Heart left ventricle (tissue), 16 donors: ENCODE data around the gene CLCA2. TPM values are rescaled to one million over a fixed set of nuclear protein-coding genes. Genes with fewer than 3 reads are reported as not detected.
A peak's percentile ranks its signal among the peaks of the same experiment; 100 is the strongest.

Experiments used
- ATAC-seq, 4 donors: fragments of 200-7000 bp; cut with Tn5 transposase; one replicate each; pipeline ENCODE4 v1.9.1; 2020 to 2022; ENCODE audit warnings: moderate library complexity in 4 of 4, mild to moderate bottlenecking in 3 of 4, moderate number of reproducible peaks in 1 of 4
- DNase-seq, 5 donors: peaks; one replicate each; pipeline ENCODE4 v3.0.0-alpha.2; 2020
- H3K27ac ChIP-seq, 12 donors: fragments of 200-600 bp; sonication (generic) in 4 of 12; one replicate each; pipeline versions ENCODE4 v1.5.0 to v1.8.0; 2016 to 2022; ENCODE audit warnings: mild to moderate bottlenecking in 2 of 12
- H3K27me3 ChIP-seq, 9 donors: fragments of 200-600 bp; sonication (generic) in 2 of 9; one replicate each; pipeline versions ENCODE4 v1.5.1 to v1.8.0; 2016 to 2022; ENCODE audit warnings: mild to moderate bottlenecking in 3 of 9
- H3K36me3 ChIP-seq, 9 donors: fragments of 200-600 bp; sonication (generic) in 2 of 9; one replicate each; pipeline versions ENCODE4 v1.5.0 to v1.8.0; 2018 to 2022; ENCODE audit warnings: mild to moderate bottlenecking in 2 of 9
- H3K4me1 ChIP-seq, 12 donors: fragments of 200-600 bp; sonication (generic) in 4 of 12; one replicate each; pipeline versions ENCODE4 v1.5.0 to v1.8.0; 2016 to 2022; ENCODE audit warnings: mild to moderate bottlenecking in 3 of 12
- H3K4me3 ChIP-seq, 12 donors: fragments of 200-600 bp; sonication (generic) in 4 of 12; one replicate each; pipeline versions ENCODE4 v1.5.0 to v1.8.0; 2017 to 2022; ENCODE audit warnings: mild to moderate bottlenecking in 9 of 12, moderate library complexity in 4 of 12
- H3K9me3 ChIP-seq, 12 donors: fragments of 200-600 bp; sonication (generic) in 4 of 12; one replicate each; pipeline versions ENCODE4 v1.5.0 to v1.8.0; 2016 to 2022; ENCODE audit warnings: mild to moderate bottlenecking in 1 of 12
- POLR2A ChIP-seq, 2 donors: fragments of 450-650 bp; IDR thresholded peaks; one replicate each; pipeline ENCODE4 v1.6.1; 2017; ENCODE audit warnings: antibody characterized with exemption in 2 of 2, mild to moderate bottlenecking in 2 of 2, moderate library complexity in 2 of 2
- WGBS, 4 donors: extraction: QIAGEN DNeasy Blood & Tissue Kit in 2 of 4; methylation state at CpG; one replicate each; pipeline versions ENCODE4 v1.1.5 to v1.1.7; 2013 to 2018; 5-methylcytosine and 5-hydroxymethylcytosine counted together
- intact Hi-C, 10 donors: fragments of 100-400 bp; cut with DNase I; formaldehyde crosslinking; loops; one replicate each; pipeline versions ENCODE4 v1.11.1 to v1.14.2; 2022
- polyA plus RNA-seq, 2 donors: library from polyadenylated mRNA; stranded (reverse); fragments of 200-250 nt; gene quantifications; one replicate each; pipeline ENCODE4 v1.2.3, GENCODE V29; 2013
- total RNA-seq, 9 donors: library from RNA; depleted of rRNA in 2 of 9; stranded (reverse); fragments of >200 nt in 2 of 9; fragmentation: NEBNext Ultra II Directional in 3 of 9; extraction: Animal tissue kit (Norgen Biotek cat#: 25700) in 3 of 9; gene quantifications; one replicate each; pipeline versions ENCODE4 v1.1.0 to v1.2.4, GENCODE V29; 2016 to 2023
- TF ChIP-seq, protein P1 (sequence below), 12 donors: fragments of 200-600 bp; sonication (generic) in 4 of 12; IDR thresholded peaks; one replicate each; pipeline versions ENCODE4 v1.5.0 to v1.8.0; 2018 to 2022; ENCODE audit warnings: antibody characterized with exemption in 12 of 12, mild to moderate bottlenecking in 5 of 12
- donor health status: ischemic (EF 13 %, LVEDD 7.1; RV severe dilation, severe dysfunction).
- donor health status: healthy with polysubstance abuse.
- donor health status: DM: no; HTN: yes; CAD: no.
- donor health status: DM: no; HTN: no; CAD: no.
- donor health status: ischemic (EF 25% LVEDD 6.9; RV normal size, moderate dysfunction).
- donor health status: ischemic (EF 25% LVEDD 5.7; RV mildly dilated, moderate dysfunction).
- donor health status: healthy.
- donor health status: DM: yes; HTN: yes; CAD: no.
- donor health status: ischemic (EF 35%, LVEDD 5.7; RV mildly dilated, moderate dysfunction).
- donor health status: nonischemic (EF 11% LVEDD 7.7; RV severe dilation, severe dysfunction).
- donor health status: DM: yes; HTN: yes; CAD: no.
- donor health status: PGD.
- donor health status: ischemic (EF 29% LVEDD 5.4; RV normal size, mild dysfunction).
- donor health status: nonischemic (EF 23%, LVEDD 6.1; RV moderate dilation, normal function).

Gene CLCA2
- total and polyA plus RNA-seq, 11 donors, result 0.07 to 0.24 (median 0.16) TPM; not detected in 8

DNA sequence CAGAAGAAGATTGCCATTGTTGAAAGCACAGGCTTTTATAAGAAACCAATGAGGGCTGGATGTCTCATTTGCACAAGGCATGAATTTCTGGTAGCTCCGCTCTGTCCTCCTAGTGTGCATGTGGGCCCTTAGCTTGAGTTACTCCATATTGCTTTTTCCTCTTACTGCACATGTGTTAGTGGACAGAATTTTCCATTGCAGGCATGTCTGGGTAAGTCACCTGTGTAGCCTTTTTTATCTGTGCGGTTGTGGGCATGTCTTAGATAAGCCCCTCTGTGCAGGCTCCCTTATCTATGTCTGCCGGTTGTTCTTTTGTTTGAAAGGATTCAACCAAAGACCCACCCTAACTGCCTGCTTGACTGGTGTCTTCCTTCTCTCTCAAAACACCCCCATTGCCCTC is 37.5 kb downstream of the CLCA2 start:
- no peak for DNase-seq
- Histone ChIP-seq H3K4me1 (no peaks in the 10 kb centered on the region), H3K27me3 (no peaks in the 10 kb centered on the region), H3K9me3 (no peaks in the 10 kb centered on the region), H3K36me3 (no peaks in the 10 kb centered on the region), H3K27ac (no peak overlapping the region), H3K4me3 (no peak overlapping the region)
- 52 to 65% (median 62%) methylated on average over 3 of the region's 3 CpGs for WGBS, 4 donors
- intact Hi-C loops, result no loop called here
- no peak for ATAC-seq
- TF ChIP-seq, protein P1, sequence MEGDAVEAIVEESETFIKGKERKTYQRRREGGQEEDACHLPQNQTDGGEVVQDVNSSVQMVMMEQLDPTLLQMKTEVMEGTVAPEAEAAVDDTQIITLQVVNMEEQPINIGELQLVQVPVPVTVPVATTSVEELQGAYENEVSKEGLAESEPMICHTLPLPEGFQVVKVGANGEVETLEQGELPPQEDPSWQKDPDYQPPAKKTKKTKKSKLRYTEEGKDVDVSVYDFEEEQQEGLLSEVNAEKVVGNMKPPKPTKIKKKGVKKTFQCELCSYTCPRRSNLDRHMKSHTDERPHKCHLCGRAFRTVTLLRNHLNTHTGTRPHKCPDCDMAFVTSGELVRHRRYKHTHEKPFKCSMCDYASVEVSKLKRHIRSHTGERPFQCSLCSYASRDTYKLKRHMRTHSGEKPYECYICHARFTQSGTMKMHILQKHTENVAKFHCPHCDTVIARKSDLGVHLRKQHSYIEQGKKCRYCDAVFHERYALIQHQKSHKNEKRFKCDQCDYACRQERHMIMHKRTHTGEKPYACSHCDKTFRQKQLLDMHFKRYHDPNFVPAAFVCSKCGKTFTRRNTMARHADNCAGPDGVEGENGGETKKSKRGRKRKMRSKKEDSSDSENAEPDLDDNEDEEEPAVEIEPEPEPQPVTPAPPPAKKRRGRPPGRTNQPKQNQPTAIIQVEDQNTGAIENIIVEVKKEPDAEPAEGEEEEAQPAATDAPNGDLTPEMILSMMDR (IDR thresholded peaks at IDR 0.05), result no peak
- TF ChIP-seq POLR2A (IDR thresholded peaks at IDR 0.05), result no peak

GRCh38 chr1:86464819-86465218 is 40.8 kb downstream of the CLCA2 start:
- Histone ChIP-seq H3K36me3 (no peaks in the 10 kb centered on the region), H3K4me3 (no peak overlapping the region), H3K27me3 (no peaks in the 10 kb centered on the region), H3K27ac (no peak overlapping the region), H3K9me3 (no peaks in the 10 kb centered on the region), H3K4me1 (no peaks in the 10 kb centered on the region)
- TF ChIP-seq, protein P1 (IDR thresholded peaks at IDR 0.05), result no peak
- TF ChIP-seq POLR2A (IDR thresholded peaks at IDR 0.05), result no peak
- ATAC-seq (no peak), DNase-seq (no peak)
- intact Hi-C loops, result no loop called here
- 80 to 87% (median 82%) methylated on average over 1 of the region's 1 CpG for WGBS, 4 donors

- no peak overlapping the region for H3K4me3 ChIP-seq
- no peaks in the 10 kb centered on the region for H3K27me3 ChIP-seq
- DNase-seq, result no peak
- intact Hi-C loops, result no loop called here
- H3K27ac ChIP-seq, result no peak overlapping the region
- no peaks in the 10 kb centered on the region for H3K9me3 ChIP-seq
- no peaks in the 10 kb centered on the region for H3K4me1 ChIP-seq
- ATAC-seq, result no peak
- WGBS, 4 donors, result 76 to 92% (median 81%) methylated on average over 2 of the region's 2 CpGs
- TF ChIP-seq, protein P1 (IDR thresholded peaks at IDR 0.05), result no peak
- no peaks in the 10 kb centered on the region for H3K36me3 ChIP-seq
Observed at GRCh38 chr1:86466109-86466844, 42.3 kb downstream of the CLCA2 start.

DNA sequence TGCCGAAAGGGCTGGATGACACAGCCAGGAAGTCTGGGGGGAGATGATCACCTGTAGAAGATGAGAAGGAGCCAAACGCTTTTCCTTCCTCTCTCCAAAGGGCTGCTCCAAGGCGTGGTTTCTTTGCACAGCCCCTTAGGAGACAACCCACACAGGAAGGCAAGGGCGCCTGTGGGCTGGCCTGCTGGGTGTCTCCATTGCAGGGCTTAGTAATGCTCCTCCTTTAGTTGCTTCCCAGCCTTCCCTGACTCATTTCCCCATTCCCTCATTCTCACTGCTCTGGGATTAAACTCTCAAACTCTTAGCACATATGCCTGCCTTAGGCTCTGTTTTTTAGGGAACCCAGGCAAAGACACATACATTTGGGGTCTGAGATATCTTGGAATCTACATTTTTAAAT is 43.0 kb downstream of the CLCA2 start:
- no peaks in the 10 kb centered on the region for H3K36me3 ChIP-seq
- H3K27ac ChIP-seq, result no peak overlapping the region
- DNase-seq (no peak), ATAC-seq (peak in 1 of 4 donors; percentile 44)
- H3K4me1 ChIP-seq, result no peaks in the 10 kb centered on the region
- intact Hi-C loops, result no loop called here
- H3K27me3 ChIP-seq, result no peaks in the 10 kb centered on the region
- TF ChIP-seq, protein P1 (IDR thresholded peaks at IDR 0.05), result no peak
- TF ChIP-seq POLR2A (IDR thresholded peaks at IDR 0.05), result no peak
- no peaks in the 10 kb centered on the region for H3K9me3 ChIP-seq
- 64 to 71% (median 67%) methylated on average over 4 of the region's 4 CpGs for WGBS, 4 donors
- H3K4me3 ChIP-seq, result no peak overlapping the region
